Measurements from ENCODE around the gene TRA2A. TPM values are rescaled to one million over a fixed set of nuclear protein-coding genes. Genes with fewer than 3 reads are reported as not detected.

Gene TRA2A
- total RNA-seq, 3 donors from 2014 or later, result 40.3 to 72.9 (median 46.2) TPM

DNA sequence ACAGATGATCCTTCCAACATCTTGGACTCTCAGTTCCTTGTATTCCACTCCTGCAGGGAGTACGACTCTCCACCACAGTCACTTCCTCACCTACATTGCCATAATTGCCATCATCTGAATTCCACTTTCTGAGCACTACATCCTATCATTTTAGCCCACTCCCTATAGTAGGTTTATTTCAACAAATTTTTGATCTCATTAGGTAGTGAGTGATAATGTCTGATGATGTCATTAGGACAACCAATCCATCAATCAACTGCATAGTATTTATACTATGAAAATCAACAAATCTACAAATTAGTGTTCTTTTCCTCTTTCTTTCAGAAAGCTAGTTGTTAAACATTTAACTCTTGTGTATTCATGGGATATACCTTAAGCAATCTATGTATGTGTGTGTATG is 13.7 kb upstream of the TRA2A start:
- intact Hi-C loops (cut with DNase I; ENCODE audit: low total_unique reads), result no loop called here
- Histone ChIP-seq H3K36me3 (no peaks in the 10 kb centered on the region), H3K27ac (no peak overlapping the region), H3K9me3 (no peaks in the 10 kb centered on the region), H3K4me3 (no peak overlapping the region), H3K27me3 (no peaks in the 10 kb centered on the region), H3K4me1 (no peaks in the 10 kb centered on the region)
- no peak for DNase-seq (ENCODE audit: low spot score in 2 of 2)
- TF ChIP-seq POLR2AphosphoS5 (IDR thresholded peaks at IDR 0.05) (no peak), POLR2A (IDR thresholded peaks at IDR 0.05) (no peak)
- TF ChIP-seq, protein P1, sequence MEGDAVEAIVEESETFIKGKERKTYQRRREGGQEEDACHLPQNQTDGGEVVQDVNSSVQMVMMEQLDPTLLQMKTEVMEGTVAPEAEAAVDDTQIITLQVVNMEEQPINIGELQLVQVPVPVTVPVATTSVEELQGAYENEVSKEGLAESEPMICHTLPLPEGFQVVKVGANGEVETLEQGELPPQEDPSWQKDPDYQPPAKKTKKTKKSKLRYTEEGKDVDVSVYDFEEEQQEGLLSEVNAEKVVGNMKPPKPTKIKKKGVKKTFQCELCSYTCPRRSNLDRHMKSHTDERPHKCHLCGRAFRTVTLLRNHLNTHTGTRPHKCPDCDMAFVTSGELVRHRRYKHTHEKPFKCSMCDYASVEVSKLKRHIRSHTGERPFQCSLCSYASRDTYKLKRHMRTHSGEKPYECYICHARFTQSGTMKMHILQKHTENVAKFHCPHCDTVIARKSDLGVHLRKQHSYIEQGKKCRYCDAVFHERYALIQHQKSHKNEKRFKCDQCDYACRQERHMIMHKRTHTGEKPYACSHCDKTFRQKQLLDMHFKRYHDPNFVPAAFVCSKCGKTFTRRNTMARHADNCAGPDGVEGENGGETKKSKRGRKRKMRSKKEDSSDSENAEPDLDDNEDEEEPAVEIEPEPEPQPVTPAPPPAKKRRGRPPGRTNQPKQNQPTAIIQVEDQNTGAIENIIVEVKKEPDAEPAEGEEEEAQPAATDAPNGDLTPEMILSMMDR (IDR thresholded peaks at IDR 0.05), result no peak

DNA sequence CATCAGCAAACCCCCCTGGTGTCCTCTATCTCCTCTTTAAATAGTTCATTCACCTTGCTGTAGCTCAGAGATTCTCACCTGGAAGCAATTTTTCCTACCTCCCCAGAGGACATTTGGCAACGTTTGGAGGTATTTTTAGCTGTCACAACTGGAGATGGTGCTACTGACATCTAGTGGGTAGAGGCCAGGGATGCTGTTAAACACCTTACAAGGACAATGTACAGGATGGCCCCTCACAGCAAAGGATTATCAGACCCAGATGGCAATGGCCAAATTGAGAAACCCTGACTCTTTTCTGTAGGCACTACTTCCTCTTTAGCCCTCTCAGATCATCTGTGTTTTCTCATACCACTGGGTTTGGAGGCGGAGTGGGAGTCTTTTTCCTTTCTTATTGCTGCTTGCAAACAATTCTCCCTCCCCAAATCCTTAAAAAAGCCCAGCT is 13.2 kb upstream of the TRA2A start:
- Histone ChIP-seq H3K27me3 (no peaks in the 10 kb centered on the region), H3K9me3 (no peaks in the 10 kb centered on the region), H3K4me1 (no peaks in the 10 kb centered on the region), H3K27ac (no peak overlapping the region), H3K36me3 (no peaks in the 10 kb centered on the region), H3K4me3 (no peak overlapping the region)
- TF ChIP-seq POLR2AphosphoS5 (IDR thresholded peaks at IDR 0.05) (no peak), POLR2A (IDR thresholded peaks at IDR 0.05) (no peak)
- TF ChIP-seq, protein P1 (IDR thresholded peaks at IDR 0.05), result no peak
- intact Hi-C loops (cut with DNase I; ENCODE audit: low total_unique reads), result no loop called here
- no peak for DNase-seq (ENCODE audit: low spot score in 2 of 2)

DNA sequence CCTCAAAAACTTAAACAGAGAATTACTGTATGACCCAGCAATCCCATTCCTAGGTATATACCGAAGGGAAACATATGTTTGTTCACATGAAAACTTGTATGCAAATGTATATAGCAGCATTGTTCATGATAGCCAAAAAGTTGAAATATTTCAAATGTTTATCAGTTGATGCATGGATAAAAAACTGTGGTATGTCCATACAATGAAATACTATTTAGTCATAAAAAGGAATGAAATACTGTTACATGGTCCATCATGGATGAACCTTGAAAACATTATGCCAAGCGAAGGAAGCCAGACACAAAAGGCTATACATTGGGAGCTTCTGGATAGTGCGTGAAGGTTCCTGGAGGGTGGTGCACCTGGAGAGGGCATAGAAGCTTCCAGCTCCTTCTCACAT is 11.0 kb upstream of the TRA2A start:
- no peaks in the 10 kb centered on the region for H3K9me3 ChIP-seq
- H3K27ac ChIP-seq, result no peak overlapping the region
- DNase-seq (ENCODE audit: low spot score in 2 of 2), result no peak
- intact Hi-C loops (cut with DNase I; ENCODE audit: low total_unique reads), result no loop called here
- TF ChIP-seq, protein P1 (IDR thresholded peaks at IDR 0.05), result no peak
- TF ChIP-seq POLR2AphosphoS5 (IDR thresholded peaks at IDR 0.05) (no peak), POLR2A (IDR thresholded peaks at IDR 0.05) (no peak)
- H3K4me1 ChIP-seq, result no peaks in the 10 kb centered on the region
- H3K4me3 ChIP-seq, result no peak overlapping the region
- H3K27me3 ChIP-seq, result no peaks in the 10 kb centered on the region
- H3K36me3 ChIP-seq, result no peaks in the 10 kb centered on the region

DNA sequence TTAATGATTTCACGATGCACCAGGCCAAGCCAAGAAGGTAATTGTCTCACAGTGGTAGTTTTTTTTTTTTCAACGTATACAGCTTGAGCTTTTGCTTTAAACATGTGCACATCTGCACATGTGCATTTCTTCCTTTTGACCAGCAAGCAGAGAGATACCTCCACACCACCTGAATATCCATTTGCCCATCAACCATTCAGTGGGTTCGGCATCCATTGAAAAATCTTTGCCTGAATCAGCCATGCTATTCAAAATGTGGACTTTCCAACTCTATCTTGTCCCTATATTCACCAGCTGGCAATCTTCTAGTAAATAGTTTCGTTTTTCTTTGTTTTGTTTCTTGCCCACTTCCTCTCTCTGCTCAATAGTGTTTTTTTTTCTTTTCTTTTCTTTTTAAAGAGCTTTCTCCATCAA is 7.7 kb upstream of the TRA2A start:
- TF ChIP-seq, protein P1 (IDR thresholded peaks at IDR 0.05), result no peak
- TF ChIP-seq POLR2AphosphoS5 (IDR thresholded peaks at IDR 0.05) (no peak), POLR2A (IDR thresholded peaks at IDR 0.05) (no peak)
- intact Hi-C loops (cut with DNase I; ENCODE audit: low total_unique reads), result no loop called here
- Histone ChIP-seq H3K36me3 (no peaks in the 10 kb centered on the region), H3K27ac (no peak overlapping the region), H3K9me3 (no peaks in the 10 kb centered on the region), H3K4me1 (no peaks in the 10 kb centered on the region), H3K27me3 (no peaks in the 10 kb centered on the region), H3K4me3 (no peak overlapping the region)
- no peak for DNase-seq (ENCODE audit: low spot score in 2 of 2)

DNA sequence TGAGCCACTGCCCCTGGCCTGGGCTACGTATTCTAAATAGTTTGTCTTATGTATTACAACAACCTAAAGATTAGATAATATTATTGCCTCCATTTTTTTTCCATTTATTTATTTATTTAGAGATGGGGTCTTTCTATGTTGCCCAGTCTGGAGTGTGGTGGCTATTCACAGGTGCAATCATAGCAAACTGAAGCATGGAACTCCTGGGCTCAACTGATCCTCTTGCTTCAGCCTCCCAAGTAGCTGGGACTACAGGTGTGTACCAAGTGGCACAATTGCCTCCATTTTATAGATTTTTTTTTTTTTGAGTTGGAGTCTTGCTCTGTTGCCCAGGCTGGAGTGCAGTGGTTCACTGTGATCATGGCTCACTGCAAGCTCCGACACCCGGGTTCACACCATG is 6.5 kb upstream of the TRA2A start:
- Histone ChIP-seq H3K36me3 (no peaks in the 10 kb centered on the region), H3K4me3 (no peak overlapping the region), H3K27me3 (no peaks in the 10 kb centered on the region), H3K9me3 (no peaks in the 10 kb centered on the region), H3K4me1 (no peaks in the 10 kb centered on the region), H3K27ac (no peak overlapping the region)
- no peak for DNase-seq (ENCODE audit: low spot score in 2 of 2)
- intact Hi-C loops (cut with DNase I; ENCODE audit: low total_unique reads), result no loop called here
- TF ChIP-seq, protein P1 (IDR thresholded peaks at IDR 0.05), result no peak
- TF ChIP-seq POLR2A (IDR thresholded peaks at IDR 0.05), result no peak
- TF ChIP-seq POLR2AphosphoS5 (IDR thresholded peaks at IDR 0.05), result no peak
